ENCODE data around the gene IRX4. TPM values are rescaled to one million over a fixed set of nuclear protein-coding genes. Genes with fewer than 3 reads are reported as not detected.

Gene IRX4
- total and polyA plus RNA-seq, 2 donors (not counting 1 experiment from before 2014, with no cell fraction given) = not detected

- TF ChIP-seq EZH2 (IDR thresholded peaks at IDR 0.05; ENCODE audit: low read length, missing control alignments) (no peak), CTCF (conservative IDR thresholded peaks at IDR 0.05 in 1 of 2, IDR thresholded peaks at IDR 0.05 in 1 of 2; ENCODE audit: low read depth in 1 of 2, low read length in 2 of 2) (no peak)
- no peak for DNase-seq (ENCODE audit: low read depth in 2 of 2)
- H3K4me2 ChIP-seq (ENCODE audit: extremely low read depth, insufficient read depth, low read length) = no peak overlapping the region
These were observed 44.7 kb downstream of the IRX4 start for GRCh38 chr5:1838013-1838412.

GRCh38 chr5:1836891-1837880, 45.5 kb downstream of the IRX4 start:
- no peaks in the 10 kb centered on the region for H3K79me2 ChIP-seq (ENCODE audit: control insufficient read depth, insufficient read depth, low read length)
- peaks cover 13% of the 10 kb centered on the region for H3K27me3 ChIP-seq (ENCODE audit: control insufficient read depth, insufficient read depth, low read length)
- DNase-seq (ENCODE audit: low read depth in 2 of 2) = no peak
- no peak overlapping the region for H3K4me2 ChIP-seq (ENCODE audit: extremely low read depth, insufficient read depth, low read length)
- no peak overlapping the region for H3K4me3 ChIP-seq (replicated peaks in 1 of 4; ENCODE audit: control extremely low read depth in 1 of 4, insufficient read depth in 1 of 4, low read depth in 3 of 4, low read length in 4 of 4)
- no peak overlapping the region for H3K9ac ChIP-seq (ENCODE audit: insufficient read depth, low read length)
- no peak overlapping the region for H2AFZ ChIP-seq (ENCODE audit: low read length)
- H3K4me1 ChIP-seq (ENCODE audit: control insufficient read depth, extremely low read depth, insufficient read depth, low read length) = no peaks in the 10 kb centered on the region
- TF ChIP-seq EZH2 (IDR thresholded peaks at IDR 0.05; ENCODE audit: low read length, missing control alignments) (no peak), CTCF (conservative IDR thresholded peaks at IDR 0.05 in 1 of 2, IDR thresholded peaks at IDR 0.05 in 1 of 2; ENCODE audit: low read depth in 1 of 2, low read length in 2 of 2) (no peak)
- H3K36me3 ChIP-seq (ENCODE audit: control insufficient read depth, insufficient read depth, low read length) = no peaks in the 10 kb centered on the region
- no peak overlapping the region for H3K27ac ChIP-seq (ENCODE audit: insufficient read depth, low read length)
- no peaks in the 10 kb centered on the region for H3K9me3 ChIP-seq (ENCODE audit: control insufficient read depth, insufficient read depth, low read depth, low read length)
- no peaks in the 10 kb centered on the region for H4K20me1 ChIP-seq (ENCODE audit: control insufficient read depth, extremely low read depth, insufficient read depth, low read length)

More at GRCh38 chr5:1838013-1838412, 44.7 kb downstream of the IRX4 start:
- H3K27ac ChIP-seq (ENCODE audit: insufficient read depth, low read length) = no peak overlapping the region
- no peaks in the 10 kb centered on the region for H3K9me3 ChIP-seq (ENCODE audit: control insufficient read depth, insufficient read depth, low read depth, low read length)
- no peak overlapping the region for H3K4me3 ChIP-seq (replicated peaks in 1 of 4; ENCODE audit: control extremely low read depth in 1 of 4, insufficient read depth in 1 of 4, low read depth in 3 of 4, low read length in 4 of 4)
- H4K20me1 ChIP-seq (ENCODE audit: control insufficient read depth, extremely low read depth, insufficient read depth, low read length) = no peaks in the 10 kb centered on the region
- H3K36me3 ChIP-seq (ENCODE audit: control insufficient read depth, insufficient read depth, low read length) = no peaks in the 10 kb centered on the region
- peaks cover 13% of the 10 kb centered on the region for H3K27me3 ChIP-seq (ENCODE audit: control insufficient read depth, insufficient read depth, low read length)
- no peak overlapping the region for H2AFZ ChIP-seq (ENCODE audit: low read length)
- no peaks in the 10 kb centered on the region for H3K79me2 ChIP-seq (ENCODE audit: control insufficient read depth, insufficient read depth, low read length)
- H3K9ac ChIP-seq (ENCODE audit: insufficient read depth, low read length) = no peak overlapping the region
- H3K4me1 ChIP-seq (ENCODE audit: control insufficient read depth, extremely low read depth, insufficient read depth, low read length) = no peaks in the 10 kb centered on the region

- no peak overlapping the region for H3K4me2 ChIP-seq (ENCODE audit: extremely low read depth, insufficient read depth, low read length)
- no peak overlapping the region for H3K9ac ChIP-seq (ENCODE audit: insufficient read depth, low read length)
- peaks cover 13% of the 10 kb centered on the region for H3K27me3 ChIP-seq (ENCODE audit: control insufficient read depth, insufficient read depth, low read length)
- no peak overlapping the region for H3K27ac ChIP-seq (ENCODE audit: insufficient read depth, low read length)
- no peak overlapping the region for H2AFZ ChIP-seq (ENCODE audit: low read length)
- no peak overlapping the region for H3K4me3 ChIP-seq (replicated peaks in 1 of 4; ENCODE audit: control extremely low read depth in 1 of 4, insufficient read depth in 1 of 4, low read depth in 3 of 4, low read length in 4 of 4)
- no peaks in the 10 kb centered on the region for H4K20me1 ChIP-seq (ENCODE audit: control insufficient read depth, extremely low read depth, insufficient read depth, low read length)
- H3K4me1 ChIP-seq (ENCODE audit: control insufficient read depth, extremely low read depth, insufficient read depth, low read length) = no peaks in the 10 kb centered on the region
- DNase-seq (ENCODE audit: low read depth in 2 of 2) = no peak
- no peaks in the 10 kb centered on the region for H3K36me3 ChIP-seq (ENCODE audit: control insufficient read depth, insufficient read depth, low read length)
- no peaks in the 10 kb centered on the region for H3K79me2 ChIP-seq (ENCODE audit: control insufficient read depth, insufficient read depth, low read length)
- no peak for TF ChIP-seq EZH2 (IDR thresholded peaks at IDR 0.05; ENCODE audit: low read length, missing control alignments)
- TF ChIP-seq CTCF (conservative IDR thresholded peaks at IDR 0.05 in 1 of 2, IDR thresholded peaks at IDR 0.05 in 1 of 2; ENCODE audit: low read depth in 1 of 2, low read length in 2 of 2) = no peak
- no peaks in the 10 kb centered on the region for H3K9me3 ChIP-seq (ENCODE audit: control insufficient read depth, insufficient read depth, low read depth, low read length)
These were observed 46.4 kb downstream of the IRX4 start for GRCh38 chr5:1836176-1836890.

All from fibroblast of lung (primary cell).